Stimulated activated naive CD4-positive, alpha-beta T cell (primary cell): ENCODE results near the gene PIGM.

Experiments
- DNase-seq, 6 experiments: peaks; one replicate each; lab custom pipeline; 2025; lab: John Stamatoyannopoulos, UW

The PIGM gene

DNA sequence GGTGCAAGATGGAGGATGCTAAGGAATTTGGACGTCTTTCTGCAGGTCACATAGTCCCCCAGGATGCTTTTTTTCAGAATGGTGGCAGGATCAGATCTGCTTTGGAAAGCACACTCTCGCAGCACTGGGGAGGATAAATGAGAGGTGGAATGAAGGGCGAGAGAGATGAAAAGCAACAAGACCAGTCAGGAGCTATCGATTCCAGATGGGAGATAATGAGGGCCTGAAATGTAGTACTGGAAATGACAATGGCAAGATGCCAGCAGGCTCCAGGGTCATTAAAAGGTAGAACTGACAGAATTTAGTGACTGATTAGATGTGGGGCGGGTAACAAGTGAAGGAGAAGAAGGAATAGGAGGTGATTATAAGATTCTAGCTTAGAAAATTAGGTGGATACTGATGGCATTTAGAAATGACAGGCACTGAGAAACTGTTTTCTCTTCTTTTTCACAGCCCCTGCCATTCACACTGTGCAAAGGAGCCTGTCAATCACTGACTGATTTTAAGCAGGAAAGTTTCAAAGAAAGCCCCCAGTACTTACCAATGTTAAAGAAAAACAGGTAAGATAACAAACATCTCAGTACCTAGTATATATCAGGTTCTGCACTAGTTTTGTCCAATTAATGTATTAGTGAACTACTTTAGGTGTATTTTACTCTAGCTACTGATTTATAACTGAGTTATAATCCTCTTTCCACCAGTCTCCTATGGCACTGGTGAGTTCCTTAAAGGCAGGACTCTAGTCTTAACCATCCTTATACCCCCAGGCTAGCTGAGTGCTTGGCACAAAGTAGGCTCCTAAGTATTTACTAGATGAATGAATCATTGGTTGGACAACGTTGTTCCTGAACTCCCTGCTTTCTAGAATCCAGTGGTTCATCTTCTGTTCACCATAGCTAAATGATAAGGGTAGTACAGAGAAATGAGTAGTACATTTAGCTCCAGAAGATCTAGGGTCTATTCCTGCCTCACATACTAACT lies 9.2 kb downstream of the PIGM start:
- DNase-seq = no peak

DNA sequence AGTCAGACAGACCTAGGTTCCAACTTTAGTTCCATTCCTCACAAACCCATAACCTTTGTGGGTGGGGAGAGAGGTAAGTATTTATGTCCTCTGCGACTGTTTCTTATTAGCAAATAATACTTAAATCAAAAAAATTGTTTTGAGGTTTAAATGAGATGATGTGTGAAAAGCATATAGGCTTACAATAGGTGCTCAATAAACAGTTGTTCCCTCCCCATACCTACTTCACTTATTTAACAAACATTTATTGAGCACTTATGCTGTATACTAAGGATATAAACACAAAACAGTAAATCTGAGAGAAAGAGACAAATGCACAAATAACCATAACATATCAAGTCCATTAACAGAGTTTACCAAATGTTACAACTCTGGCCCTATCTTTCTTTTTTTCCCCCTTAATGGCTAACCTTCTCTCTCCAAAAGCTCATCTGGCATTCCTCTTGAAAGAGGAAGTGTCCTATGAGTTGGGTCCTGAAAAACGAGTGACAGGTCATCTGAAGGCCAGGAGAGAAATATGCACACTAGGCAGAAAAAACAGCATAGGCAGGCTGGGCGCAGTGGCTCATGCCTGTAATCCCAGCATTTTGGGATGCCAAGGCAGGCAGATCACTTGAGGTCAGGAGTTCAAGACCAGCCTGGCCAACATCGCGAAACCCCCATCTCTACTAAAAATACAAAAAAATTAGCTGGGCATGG lies 10.3 kb downstream of the PIGM start:
- no peak for DNase-seq

DNA sequence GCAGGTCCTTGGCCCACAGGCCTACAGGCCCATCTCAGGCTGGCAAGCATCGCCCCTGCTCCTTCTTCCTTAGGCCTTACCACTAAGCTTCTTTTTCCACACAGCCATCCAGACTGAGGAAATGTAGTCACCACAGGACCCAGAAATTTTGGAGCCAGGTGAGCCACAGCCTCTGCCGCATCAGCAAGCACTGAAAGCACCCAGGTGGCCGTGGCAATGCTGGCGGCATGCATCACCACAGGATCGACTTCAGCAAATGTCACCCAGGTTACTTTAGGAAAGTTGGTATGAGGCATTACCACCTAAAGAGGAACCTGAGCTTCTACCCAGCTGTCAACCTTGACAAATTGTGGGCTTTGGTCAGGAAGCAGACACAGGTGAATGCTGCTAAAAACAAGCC lies 11.6 kb downstream of the PIGM start:
- DNase-seq = no peak

DNA sequence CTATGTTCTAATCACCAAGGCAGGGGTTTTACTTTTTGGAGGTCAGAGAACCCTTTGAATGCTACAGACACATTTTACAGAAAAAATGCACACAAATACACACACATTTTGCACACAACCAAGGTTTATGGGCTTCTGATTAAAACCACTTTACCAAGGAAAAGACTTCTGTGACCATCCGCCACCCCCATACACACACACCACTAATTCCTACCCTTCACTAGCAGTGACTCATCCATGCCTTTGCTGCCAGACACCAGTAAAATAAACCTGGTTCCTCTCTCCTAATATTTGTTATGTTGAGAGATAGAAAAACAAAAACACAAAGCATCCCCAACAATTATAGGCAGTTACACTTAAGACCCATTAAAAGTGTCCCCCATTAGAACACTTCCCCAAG lies 12.9 kb downstream of the PIGM start:
- DNase-seq = no peak

DNA sequence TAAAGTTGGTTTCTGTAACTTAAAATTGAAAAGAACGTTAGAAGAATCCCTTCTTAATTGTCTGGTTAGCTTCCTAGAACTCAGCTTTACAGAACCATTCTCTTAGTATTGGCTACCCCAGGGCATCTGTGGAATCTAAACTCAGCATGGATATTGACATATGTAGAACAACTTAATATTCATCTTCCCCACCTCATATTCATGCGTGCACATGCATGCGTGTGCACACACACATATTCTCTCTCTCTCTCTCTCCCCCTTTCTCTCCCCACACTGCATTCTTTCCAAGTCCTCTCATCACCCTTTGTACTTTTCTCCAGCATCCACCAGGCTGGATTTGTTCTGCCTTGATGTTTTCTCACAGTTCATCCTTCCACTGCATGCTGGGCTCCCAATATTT lies 13.4 kb downstream of the PIGM start:
- DNase-seq = no peak

DNA sequence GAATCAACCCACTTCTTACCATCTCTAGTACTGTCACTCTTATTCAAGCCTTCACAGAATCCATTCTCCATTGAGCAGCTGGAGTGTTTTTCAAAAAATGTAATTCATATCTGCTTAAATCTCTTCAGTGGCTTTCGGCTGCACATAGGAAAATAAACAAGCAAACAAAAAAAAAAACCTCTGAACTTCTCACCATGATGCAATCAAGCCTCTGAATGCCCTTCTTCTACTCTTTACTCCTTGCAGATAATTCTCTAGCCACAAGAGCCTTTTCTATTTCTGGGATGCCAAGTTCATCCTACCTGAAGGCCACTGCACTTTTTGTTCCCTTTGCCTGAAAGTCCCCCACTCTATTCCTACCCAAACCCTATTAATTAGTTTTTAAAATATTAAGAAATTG lies 14.2 kb downstream of the PIGM start:
- DNase-seq = no peak

DNA sequence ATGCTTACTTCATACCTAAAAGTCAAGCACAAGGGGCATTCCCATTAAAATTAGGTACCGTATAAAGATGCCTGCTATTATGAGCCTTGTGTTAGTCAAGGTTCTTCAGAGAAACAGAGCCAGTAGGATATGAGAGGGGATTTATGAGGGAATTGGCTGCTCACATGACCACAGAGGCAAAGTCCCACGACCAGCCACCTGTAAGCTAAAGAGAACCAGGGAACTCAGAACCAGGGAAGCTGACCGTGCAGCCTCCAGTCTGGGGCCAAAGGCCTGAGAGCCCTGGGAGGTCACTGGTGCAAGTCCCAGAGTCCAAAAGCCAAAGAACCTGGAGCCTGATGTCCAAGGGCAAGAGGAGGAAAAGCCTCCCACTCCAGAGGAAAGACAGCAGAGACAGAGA lies 20.0 kb downstream of the PIGM start:
- no peak for DNase-seq

DNA sequence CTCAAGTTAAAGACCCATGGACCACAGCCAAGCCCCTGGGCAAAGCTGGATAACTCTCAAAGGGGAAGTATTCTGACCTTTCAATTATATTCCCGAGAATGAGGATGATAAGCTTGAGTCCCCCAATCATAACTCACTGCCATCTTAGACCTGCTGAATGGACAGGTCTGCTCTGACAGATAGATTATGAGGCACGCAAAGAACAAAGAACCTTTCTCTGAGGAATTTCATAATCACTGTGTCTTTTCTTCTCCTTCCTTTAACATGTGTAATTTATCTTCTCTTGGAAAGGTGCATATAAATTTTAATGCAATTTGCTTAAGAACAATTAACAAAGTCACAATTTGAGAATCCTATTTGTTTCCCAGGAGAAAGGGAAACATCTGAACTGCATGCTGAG lies 22.0 kb downstream of the PIGM start:
- no peak for DNase-seq

DNA sequence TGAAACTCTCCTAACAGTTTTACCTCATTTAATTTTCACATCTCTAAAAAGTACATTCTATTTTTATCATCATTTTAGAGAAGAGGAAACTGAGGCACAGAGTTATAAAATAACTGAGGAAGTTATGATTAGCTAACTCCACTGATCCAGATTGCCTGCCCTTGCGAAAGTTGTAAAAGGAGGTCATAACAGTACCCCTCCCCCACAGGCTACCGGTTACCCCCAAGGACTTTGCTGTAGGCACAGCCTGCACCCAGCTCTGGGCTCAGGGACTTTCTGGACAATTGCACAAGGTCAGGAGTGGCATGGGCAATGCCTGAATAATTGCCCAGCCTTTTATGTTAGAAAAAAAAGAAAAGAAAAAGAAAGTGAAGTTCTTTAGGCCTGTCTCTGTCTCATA lies 22.7 kb downstream of the PIGM start:
- DNase-seq = no peak

DNA sequence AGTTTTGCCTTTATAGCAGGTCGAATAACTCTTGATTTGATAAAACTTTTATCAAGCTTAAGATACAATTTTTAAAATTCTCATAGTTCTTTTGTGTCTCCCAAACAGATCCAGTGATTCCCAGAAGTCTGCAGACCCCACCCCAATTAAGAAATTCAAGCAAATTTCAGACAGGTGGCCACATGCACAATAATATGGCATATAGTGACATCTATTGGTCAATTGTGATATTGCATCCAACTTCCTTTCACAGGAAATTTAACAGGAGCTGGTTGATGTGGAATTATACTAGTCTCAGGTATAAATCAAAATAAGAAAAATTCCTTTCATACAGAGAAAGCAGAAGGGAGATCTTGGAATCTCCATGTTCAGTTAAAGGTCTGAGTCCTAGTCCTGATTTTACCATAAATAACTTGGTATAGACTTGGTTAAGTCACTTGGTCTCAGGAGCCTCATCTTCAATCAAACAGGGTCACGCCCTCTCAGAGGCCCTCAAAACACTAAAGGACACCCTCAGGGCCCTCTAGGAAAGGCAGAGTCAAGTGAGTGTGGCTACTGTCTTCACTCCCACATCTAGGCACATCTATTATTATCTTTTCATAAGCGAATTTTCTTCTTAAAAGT lies 24.1 kb downstream of the PIGM start:
- DNase-seq = peak in 2 of 6 experiments; percentile 35 to 54

DNA sequence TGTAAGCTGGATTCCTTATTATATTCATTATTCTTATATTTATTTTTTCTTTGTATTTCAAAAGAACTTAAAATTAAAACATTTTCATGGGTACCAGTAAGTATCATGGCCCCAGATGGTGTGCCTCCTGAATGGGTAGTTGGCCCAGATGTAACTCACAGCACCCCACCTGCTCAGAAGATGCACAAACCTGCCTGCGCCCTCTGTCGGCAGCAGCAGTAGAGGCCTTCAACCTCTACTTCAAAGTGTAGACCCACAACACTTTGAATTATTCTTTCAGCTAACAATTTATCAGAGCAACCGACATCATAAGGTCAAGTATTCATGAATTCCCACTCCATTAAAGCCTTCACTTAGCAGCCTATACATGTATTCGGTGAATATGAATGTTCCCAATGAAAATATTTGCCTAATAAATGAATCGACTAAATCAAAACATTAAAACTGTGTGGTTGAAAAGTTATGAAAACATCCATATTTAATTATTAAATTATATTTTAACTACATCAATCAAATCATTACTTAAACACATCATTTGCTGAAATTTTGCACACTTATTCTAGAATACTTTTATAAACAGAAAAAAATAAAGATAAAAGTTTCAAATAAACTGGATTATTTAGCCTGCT lies 25.4 kb downstream of the PIGM start:
- DNase-seq = peak; percentile 42 to 62 (median 53)

DNA sequence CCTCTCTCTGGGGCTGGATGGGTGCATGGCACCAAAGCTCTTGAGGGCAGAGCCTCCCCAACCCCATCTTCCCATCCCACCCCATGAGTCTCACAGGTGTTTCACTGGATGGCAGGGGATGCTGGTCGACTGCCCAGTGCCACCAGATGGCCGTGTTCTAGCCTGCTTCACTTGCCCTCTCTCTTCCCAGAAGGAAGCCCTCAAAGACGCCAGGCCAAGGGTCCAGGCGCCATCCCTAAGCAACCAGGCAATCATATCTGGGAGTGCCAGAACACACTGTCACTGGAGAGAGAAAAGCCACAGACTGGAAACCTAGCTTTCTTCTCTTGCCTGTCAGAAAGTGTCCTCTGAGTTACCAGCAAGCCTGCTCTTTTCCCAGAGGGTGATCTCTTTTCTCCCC lies 26.7 kb downstream of the PIGM start:
- DNase-seq = no peak

DNA sequence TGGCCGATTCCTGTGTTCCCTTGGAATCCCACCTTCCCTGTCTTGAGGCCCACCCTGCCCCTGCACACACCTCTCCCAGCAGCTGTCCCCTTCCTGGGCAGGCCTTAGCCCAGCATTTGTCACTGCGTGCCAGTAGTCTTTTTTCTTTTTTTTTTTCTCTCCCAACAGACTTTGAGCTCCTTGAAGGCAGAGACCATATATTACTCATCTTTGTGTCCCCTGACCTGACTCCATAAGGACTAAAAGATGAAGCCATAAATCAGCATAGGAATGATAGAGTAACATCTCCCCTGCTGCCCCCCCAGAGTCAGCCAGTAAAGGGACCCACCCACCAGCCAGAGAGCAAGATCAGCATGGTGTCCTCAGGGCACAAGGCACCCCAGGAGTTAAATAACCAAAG lies 27.4 kb downstream of the PIGM start:
- DNase-seq = no peak

DNA sequence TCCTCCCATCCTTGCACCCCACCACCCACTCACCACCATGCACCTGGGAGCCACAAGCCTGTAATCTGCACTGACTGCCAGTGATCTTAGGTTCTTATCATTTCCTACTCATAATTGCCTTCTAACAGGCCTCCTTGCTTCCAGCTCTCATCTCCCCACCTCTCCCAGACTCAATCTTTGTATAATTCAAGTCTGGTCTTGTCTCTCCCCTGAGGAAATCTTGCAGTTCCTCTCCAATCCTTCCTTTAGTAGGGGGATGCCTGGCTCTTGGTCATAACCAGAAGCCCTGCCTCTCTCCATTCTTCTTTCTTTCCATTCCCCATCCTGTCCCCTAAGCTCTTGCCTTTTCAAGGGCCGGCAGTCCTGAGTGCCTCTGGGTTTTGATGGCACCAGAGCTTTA lies 27.8 kb downstream of the PIGM start:
- no peak for DNase-seq

DNA sequence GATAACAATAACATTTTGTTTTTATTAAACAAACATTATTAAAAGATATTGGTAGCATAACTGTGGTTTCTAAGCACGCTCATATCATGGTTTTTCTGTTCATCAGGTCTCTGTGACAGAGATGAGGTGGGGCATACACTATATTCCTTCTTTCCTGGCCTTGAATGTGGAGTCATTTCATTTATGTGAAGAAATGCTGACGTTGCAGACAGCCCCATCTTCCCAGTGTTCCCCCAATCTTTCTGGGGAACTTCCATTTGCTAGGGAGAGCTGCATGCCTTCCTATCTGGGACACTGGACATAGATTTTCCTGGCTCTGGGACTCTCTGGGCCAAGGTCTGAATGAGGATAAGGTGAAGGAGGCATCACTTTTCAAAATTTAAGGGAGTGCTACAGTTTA lies 30.4 kb downstream of the PIGM start:
- no peak for DNase-seq

DNA sequence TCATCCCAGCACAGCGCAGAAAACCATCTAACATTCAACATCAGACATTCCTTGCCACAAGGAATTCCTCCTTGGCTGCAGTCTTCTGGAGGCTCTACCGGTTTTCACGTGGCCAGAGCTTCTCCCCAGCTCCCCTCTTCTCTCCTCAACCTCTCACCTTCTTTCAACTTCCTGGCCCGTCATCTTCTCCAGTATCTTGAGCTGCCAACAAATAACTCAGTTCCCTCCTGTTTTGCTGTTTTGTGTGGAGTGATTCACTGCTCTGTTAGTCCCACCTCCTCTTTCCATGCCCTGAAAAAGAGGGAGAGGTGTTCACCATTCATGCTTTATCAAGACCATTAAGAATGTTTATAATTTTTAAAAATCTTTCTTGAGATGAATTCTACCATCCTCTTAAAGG lies 32.6 kb downstream of the PIGM start:
- no peak for DNase-seq

DNA sequence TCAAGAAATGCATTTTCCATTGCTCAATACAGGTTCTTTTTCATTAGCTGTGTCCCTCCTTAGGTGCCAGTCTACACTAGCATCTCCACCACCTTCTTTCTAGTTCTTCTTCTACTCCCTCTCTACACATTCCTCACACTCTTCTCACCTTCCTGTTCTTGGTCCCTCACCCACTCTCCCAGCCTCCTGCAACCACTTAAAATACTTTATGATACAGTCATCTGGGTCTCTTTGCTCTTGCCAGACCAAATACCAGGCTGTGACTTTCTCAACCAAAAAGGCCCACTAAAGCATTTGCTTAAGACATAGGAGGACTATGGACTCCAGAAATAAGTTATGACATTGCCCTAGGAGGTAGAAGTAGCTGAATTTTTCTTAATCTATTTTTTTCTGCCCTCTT lies 35.1 kb downstream of the PIGM start:
- no peak for DNase-seq

DNA sequence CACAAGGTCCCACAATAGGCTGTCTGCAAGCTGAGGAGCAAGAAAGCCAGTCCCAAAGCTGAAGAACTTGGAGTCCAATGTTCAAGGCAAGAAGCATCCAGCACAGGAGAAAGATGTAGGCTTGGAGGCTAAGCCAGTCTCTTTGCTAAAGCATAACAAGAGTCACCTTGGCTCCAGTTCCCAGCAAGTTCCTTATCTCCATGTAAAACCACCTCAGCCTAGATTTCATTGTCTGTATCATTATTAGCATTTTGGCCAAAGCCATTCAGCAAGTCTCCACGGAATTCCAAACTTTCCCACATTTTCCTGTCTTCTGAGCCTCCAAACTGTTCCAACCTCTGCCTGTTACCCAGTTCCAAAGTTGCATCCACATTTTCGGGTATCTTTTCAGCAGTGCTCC lies 36.9 kb downstream of the PIGM start:
- DNase-seq = no peak

DNA sequence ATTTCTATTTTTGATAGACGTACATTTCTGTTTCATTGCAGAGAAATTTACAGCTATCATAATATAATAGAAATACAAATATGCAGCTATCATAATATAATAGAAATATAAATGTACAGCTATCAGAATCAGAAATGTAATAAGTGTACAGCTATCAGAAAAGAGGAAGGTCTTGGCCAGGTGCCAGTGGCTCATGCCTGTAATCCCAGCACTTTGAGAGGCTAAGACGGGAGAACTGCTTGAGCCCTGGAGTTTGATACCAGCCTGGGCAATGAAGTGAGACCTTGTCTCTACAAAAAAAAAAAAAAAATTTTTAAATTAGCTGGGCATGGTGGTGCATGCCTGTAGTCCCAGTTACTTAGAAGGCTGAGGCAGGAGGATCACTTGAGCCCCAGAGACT lies 37.9 kb downstream of the PIGM start:
- no peak for DNase-seq

DNA sequence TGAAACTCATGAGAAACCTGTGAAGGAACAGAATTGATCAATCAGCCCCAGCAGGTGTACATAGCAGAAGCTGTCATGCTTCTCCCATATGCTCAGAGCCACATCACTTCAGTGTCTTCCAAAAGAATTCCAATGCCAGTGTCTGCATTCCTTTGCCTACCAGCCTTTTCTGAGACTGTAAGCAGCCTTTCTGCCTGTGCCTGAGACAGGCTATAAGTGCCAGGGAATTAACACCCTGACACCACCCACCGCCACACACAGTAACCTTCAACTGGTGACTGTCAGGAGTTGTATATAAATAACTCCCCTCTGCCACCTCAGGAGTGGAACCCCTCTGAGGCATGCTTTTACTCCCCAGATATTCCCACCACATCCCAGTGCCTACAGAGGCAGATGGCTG lies 39.6 kb downstream of the PIGM start:
- DNase-seq = no peak

DNA sequence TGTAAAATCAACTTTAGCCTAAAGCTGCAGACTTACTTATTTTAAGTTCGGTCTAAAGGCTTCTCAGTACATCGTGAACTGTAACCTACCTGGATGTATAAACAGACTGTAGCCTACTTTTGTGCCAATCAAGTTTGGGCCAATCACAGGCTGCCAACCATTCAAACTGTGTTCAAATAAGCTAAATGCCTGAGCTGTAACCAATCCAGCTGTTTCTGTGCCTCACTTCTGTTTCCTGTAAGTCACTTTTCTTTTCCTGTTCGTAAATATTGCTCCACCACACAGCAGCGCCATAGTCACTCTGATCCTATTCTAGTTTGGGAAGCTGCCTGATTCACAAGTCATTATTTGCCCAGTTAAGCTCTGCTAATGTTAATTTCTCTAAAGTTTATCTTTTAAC lies 40.3 kb downstream of the PIGM start:
- DNase-seq = peak in 2 of 6 experiments; percentile 1 to 3

DNA sequence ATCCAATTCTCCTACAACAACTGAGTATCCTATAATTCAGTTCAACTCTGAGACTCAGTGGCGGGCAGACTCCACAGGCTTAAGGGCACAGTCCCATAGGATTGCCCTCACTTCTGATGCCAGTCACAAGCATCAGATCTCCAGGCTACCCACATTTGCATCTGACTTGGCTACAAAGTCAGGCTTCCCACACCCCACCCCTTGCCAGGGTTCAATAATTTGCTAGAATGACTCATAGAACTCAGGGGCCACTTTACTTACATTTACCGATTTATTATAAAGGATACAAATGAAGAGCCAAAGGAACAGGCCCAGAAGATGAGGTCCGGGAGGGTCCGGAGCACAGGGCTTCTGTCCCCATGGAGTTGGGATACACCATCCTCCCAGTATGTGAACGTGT lies 41.8 kb downstream of the PIGM start:
- DNase-seq = no peak

DNA sequence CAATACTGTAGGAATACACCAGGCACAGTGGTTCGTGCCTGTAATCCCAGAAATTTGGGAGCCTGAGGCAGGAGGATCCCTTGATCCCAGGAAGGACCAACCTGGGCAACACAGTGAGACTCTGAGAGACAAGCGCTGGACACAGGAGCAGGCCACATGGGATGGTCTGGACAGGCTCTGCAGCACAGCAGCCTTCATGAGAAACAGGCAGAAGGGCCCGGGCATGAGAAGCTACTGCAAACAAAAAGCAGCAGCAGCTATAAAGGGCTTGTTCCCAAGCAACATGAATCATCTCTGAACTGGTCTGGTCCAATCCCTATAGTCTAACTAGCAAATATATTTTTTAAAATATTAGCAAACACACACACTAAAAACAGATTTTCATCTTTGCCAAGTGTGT lies 42.2 kb downstream of the PIGM start:
- DNase-seq = no peak
